Esophagus squamous epithelium (tissue), 4 donors: ENCODE results near the gene MFN2.

Experiments used
- POLR2A ChIP-seq, 4 donors: fragments of 450-650 bp; IDR thresholded peaks; one replicate each; pipeline ENCODE4 v1.6.1; 2017; ENCODE audit warnings: antibody characterized with exemption in 4 of 4, mild to moderate bottlenecking in 4 of 4, moderate library complexity in 3 of 4
- TF ChIP-seq, protein P1 (sequence below), 6 experiments: fragments of 450-650 bp in 4 of 6; fragments of 200-600 bp in 2 of 6; sonication (generic) in 2 of 6; IDR thresholded peaks; one replicate each; pipeline ENCODE4 v1.5.1; 2016 to 2019; ENCODE audit warnings: antibody characterized with exemption in 6 of 6, mild to moderate bottlenecking in 4 of 6, moderate library complexity in 4 of 6

DNA sequence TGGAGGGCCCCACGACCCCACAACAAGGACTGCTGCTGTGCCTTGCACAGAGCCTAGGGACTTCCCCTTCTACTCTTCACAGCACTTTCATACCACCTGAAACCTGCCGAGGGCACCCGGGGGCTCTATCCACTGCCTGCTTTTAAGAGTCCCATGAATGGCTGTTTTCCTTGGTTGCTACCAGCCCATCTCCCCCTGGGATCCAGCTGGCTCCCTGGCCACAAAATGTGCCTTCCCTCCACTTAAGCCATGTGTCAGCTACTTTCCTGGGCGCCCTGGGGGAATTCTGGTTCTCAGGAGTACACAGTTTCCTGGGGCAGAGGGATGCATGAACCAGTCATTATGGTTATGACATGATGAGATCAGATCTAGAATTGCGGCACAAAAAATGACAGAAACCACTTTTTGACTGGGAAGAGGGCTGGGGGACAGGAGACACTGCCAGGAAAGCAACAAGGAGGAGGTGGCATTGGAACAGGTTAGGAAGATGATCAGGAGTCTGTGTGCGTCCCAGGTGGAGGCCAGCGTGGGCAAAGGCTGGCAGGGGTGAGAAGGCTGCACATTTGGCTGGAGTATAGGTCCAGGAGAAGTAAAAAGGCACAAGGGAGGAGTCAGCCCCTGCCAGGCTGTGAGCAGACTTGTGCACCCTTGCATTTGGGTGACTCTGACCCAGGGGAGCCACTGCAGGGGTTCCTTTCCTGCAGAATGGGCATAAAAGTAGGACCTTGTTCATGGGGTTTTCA, 79.6 kb downstream of the MFN2 start:
- TF ChIP-seq, protein P1, sequence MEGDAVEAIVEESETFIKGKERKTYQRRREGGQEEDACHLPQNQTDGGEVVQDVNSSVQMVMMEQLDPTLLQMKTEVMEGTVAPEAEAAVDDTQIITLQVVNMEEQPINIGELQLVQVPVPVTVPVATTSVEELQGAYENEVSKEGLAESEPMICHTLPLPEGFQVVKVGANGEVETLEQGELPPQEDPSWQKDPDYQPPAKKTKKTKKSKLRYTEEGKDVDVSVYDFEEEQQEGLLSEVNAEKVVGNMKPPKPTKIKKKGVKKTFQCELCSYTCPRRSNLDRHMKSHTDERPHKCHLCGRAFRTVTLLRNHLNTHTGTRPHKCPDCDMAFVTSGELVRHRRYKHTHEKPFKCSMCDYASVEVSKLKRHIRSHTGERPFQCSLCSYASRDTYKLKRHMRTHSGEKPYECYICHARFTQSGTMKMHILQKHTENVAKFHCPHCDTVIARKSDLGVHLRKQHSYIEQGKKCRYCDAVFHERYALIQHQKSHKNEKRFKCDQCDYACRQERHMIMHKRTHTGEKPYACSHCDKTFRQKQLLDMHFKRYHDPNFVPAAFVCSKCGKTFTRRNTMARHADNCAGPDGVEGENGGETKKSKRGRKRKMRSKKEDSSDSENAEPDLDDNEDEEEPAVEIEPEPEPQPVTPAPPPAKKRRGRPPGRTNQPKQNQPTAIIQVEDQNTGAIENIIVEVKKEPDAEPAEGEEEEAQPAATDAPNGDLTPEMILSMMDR (IDR thresholded peaks at IDR 0.05) = no peak
- TF ChIP-seq POLR2A (IDR thresholded peaks at IDR 0.05) = no peak
